ENCODE data around the gene ZPLD1. TPM values are rescaled to one million over a fixed set of nuclear protein-coding genes. Genes with fewer than 3 reads are reported as not detected.

ZPLD1 gene
- total RNA-seq (2021; ENCODE audit: unreplicated experiment) (not detected), Bru-seq, nascent RNA (percentile 10 among the genes with signal in this experiment), BruChase-seq, experiment 1, labeled RNA remaining after a 6-hour chase (percentile 8 among the genes with signal in this experiment), BruChase-seq, experiment 2, labeled RNA remaining after a 2-hour chase (percentile 12 among the genes with signal in this experiment)
- 0.05 and 0.08 TPM in 2 replicates for polyA plus RNA-seq (2012)
- long read RNA-seq, result 0 reads

DNA sequence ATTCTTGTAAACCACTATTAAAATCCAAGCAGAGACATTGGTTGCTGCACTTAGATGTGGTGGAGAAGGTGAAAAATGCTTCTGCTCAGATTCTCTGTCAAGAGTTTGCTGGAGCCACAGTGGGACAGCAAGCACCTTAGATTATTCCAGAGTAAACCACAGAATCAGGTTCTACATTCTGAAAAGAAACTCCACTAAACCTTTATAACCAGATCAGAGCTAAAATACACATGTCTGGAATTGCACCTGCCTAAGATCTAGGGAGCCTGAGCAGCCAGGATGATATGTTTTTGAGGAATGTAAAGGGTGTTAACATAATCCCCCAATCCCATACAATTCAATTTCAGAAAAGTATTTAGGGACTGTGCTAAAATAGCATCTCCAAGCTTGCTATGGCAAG, at the start of gene ZPLD1:
ZPLD1 (plus strand) TSS at position 301 of the 400 bp plus-strand sequence. CDS start 3,473 bp downstream, outside the sequence.
- Histone ChIP-seq H3K4me3 (replicated peaks in 1 of 2; ENCODE audit: low read depth in 1 of 2, low read length in 2 of 2) (no peak within 1 kb of the TSS), H3K79me2 (ENCODE audit: insufficient read depth, low read length) (no peaks in the 10 kb centered on the region), H3K9me2 (ENCODE audit: insufficient read depth) (no peaks in the 10 kb centered on the region), H3K9me3 (ENCODE audit: control insufficient read depth in 1 of 2, insufficient read depth in 1 of 2, low read depth in 1 of 2, low read length in 2 of 2) (no peaks in the 10 kb centered on the region), H3K27ac (ENCODE audit: low read depth, low read length) (no peak within 1 kb of the TSS), H4K20me1 (ENCODE audit: insufficient read depth) (no peaks in the 10 kb centered on the region), H3K4me1 (ENCODE audit: control insufficient read depth in 1 of 2, insufficient read depth in 2 of 2, low read length in 2 of 2) (no peaks in the 10 kb centered on the region), H3K9ac (ENCODE audit: low read length) (no peak within 1 kb of the TSS), H3K4me2 (ENCODE audit: low read length) (no peak within 1 kb of the TSS), H2AFZ (ENCODE audit: low read depth, low read length, poor library complexity, severe bottlenecking) (no peak within 1 kb of the TSS), H3K36me3 (ENCODE audit: control insufficient read depth in 1 of 2, insufficient read depth in 2 of 2, low read length in 2 of 2) (no peaks in the 10 kb centered on the region), H3K27me3 (ENCODE audit: insufficient read depth, low read length) (no peaks in the 10 kb centered on the region)
- intact Hi-C loops (cut with micrococcal nuclease), result no loop called here
- CTCF ChIA-PET, result no interaction called here
- DNase-seq (ENCODE audit: low read depth, low spot score) (no peak), ATAC-seq (no peak)
- TF ChIP-seq POLR2AphosphoS5 (IDR thresholded peaks at IDR 0.05; ENCODE audit: low read depth, low read length) (no peak), EGR1 (IDR thresholded peaks at IDR 0.05; ENCODE audit: low read depth) (no peak), EZH2 (IDR thresholded peaks at IDR 0.05) (no peak), ZFX (IDR thresholded peaks at IDR 0.05) (no peak), SRF (IDR thresholded peaks at IDR 0.05; ENCODE audit: low read depth) (no peak), YY1 (IDR thresholded peaks at IDR 0.05; ENCODE audit: extremely low read depth, insufficient replicate concordance, low read depth, low read length) (no peak), EZH2phosphoT487 (IDR thresholded peaks at IDR 0.05; ENCODE audit: borderline replicate concordance) (no peak), CBX3 (IDR thresholded peaks at IDR 0.05; ENCODE audit: low read depth) (no peak), ELF1 (IDR thresholded peaks at IDR 0.05; ENCODE audit: borderline replicate concordance, low read depth) (no peak), JUND (IDR thresholded peaks at IDR 0.05) (no peak), RAD21 (IDR thresholded peaks at IDR 0.05; ENCODE audit: low read depth) (no peak), ZNF274 (IDR thresholded peaks at IDR 0.05; ENCODE audit: low read depth, low read length) (no peak), SP1 (IDR thresholded peaks at IDR 0.05; ENCODE audit: low read depth) (no peak), POLR2A (IDR thresholded peaks at IDR 0.05; ENCODE audit: borderline replicate concordance, extremely low read depth, insufficient read depth, insufficient read length) (no peak), SIN3A (IDR thresholded peaks at IDR 0.05; ENCODE audit: low read depth) (no peak)
- TF ChIP-seq, protein P1, sequence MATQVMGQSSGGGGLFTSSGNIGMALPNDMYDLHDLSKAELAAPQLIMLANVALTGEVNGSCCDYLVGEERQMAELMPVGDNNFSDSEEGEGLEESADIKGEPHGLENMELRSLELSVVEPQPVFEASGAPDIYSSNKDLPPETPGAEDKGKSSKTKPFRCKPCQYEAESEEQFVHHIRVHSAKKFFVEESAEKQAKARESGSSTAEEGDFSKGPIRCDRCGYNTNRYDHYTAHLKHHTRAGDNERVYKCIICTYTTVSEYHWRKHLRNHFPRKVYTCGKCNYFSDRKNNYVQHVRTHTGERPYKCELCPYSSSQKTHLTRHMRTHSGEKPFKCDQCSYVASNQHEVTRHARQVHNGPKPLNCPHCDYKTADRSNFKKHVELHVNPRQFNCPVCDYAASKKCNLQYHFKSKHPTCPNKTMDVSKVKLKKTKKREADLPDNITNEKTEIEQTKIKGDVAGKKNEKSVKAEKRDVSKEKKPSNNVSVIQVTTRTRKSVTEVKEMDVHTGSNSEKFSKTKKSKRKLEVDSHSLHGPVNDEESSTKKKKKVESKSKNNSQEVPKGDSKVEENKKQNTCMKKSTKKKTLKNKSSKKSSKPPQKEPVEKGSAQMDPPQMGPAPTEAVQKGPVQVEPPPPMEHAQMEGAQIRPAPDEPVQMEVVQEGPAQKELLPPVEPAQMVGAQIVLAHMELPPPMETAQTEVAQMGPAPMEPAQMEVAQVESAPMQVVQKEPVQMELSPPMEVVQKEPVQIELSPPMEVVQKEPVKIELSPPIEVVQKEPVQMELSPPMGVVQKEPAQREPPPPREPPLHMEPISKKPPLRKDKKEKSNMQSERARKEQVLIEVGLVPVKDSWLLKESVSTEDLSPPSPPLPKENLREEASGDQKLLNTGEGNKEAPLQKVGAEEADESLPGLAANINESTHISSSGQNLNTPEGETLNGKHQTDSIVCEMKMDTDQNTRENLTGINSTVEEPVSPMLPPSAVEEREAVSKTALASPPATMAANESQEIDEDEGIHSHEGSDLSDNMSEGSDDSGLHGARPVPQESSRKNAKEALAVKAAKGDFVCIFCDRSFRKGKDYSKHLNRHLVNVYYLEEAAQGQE (IDR thresholded peaks at IDR 0.05; ENCODE audit: low read depth), result no peak
- TF ChIP-seq, protein P2, sequence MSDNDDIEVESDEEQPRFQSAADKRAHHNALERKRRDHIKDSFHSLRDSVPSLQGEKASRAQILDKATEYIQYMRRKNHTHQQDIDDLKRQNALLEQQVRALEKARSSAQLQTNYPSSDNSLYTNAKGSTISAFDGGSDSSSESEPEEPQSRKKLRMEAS (IDR thresholded peaks at IDR 0.05), result no peak
- TF ChIP-seq, protein P3, sequence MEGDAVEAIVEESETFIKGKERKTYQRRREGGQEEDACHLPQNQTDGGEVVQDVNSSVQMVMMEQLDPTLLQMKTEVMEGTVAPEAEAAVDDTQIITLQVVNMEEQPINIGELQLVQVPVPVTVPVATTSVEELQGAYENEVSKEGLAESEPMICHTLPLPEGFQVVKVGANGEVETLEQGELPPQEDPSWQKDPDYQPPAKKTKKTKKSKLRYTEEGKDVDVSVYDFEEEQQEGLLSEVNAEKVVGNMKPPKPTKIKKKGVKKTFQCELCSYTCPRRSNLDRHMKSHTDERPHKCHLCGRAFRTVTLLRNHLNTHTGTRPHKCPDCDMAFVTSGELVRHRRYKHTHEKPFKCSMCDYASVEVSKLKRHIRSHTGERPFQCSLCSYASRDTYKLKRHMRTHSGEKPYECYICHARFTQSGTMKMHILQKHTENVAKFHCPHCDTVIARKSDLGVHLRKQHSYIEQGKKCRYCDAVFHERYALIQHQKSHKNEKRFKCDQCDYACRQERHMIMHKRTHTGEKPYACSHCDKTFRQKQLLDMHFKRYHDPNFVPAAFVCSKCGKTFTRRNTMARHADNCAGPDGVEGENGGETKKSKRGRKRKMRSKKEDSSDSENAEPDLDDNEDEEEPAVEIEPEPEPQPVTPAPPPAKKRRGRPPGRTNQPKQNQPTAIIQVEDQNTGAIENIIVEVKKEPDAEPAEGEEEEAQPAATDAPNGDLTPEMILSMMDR (IDR thresholded peaks at IDR 0.05 in 2 of 3, conservative IDR thresholded peaks at IDR 0.05 in 1 of 3; ENCODE audit: borderline replicate concordance in 1 of 3, insufficient read depth in 1 of 3, low read depth in 2 of 3, low read length in 2 of 3), result no peak
- RAD21 ChIA-PET (ENCODE audit: low non-redundant PET in 1 of 2, low total read pairs in 2 of 2, uncharacterized antibody in 2 of 2, unreplicated experiment in 2 of 2), result no interaction called here
- POLR2A ChIA-PET, result no interaction called here
- BruUV-seq (replicated peaks), result no TSS peak

Data from HCT116 (cell line).